HEK293 (cell line): Measurements from ENCODE around the gene TCF7L1.

Source experiments
- CTCF ChIA-PET: fragments of 350-600 bp; formaldehyde crosslinking; extraction: SDS; loops from one replicate; lab custom pipeline; 2021; ENCODE audit warnings: antibody characterized with exemption; lab: Yijun Ruan, JAX
- POLR2A ChIA-PET: fragments of 300-600 bp; formaldehyde crosslinking; extraction: SDS; loops from one replicate; lab custom pipeline; 2020; ENCODE audit warnings: antibody characterized with exemption, inconsistent platforms; lab: Yijun Ruan, JAX
- H3K27ac ChIP-seq: fragments of 200-500 bp; sonication (Bioruptor generic); 2 replicates; pipeline ENCODE4 v1.5.1; 2014; ENCODE audit warnings: low read depth, low read length, control low read depth, inconsistent platforms; ENCODE audit errors: extremely low read depth
- H3K36me3 ChIP-seq, 2 experiments: fragments of 200-500 bp in 1 of 2; sonication (Bioruptor generic) in 1 of 2; 1 replicate in 1 of 2; 2 replicates in 1 of 2; pipeline ENCODE4 v1.5.1; 2014 to 2017; ENCODE audit warnings: inconsistent platforms in 2 of 2, low read length in 2 of 2; ENCODE audit not compliant: control insufficient read depth in 2 of 2, insufficient read depth in 1 of 2
- H3K4me1 ChIP-seq: fragments of 200-500 bp; sonication (Bioruptor generic); 2 replicates; pipeline ENCODE4 v1.5.1; 2014; ENCODE audit warnings: mild to moderate bottlenecking, low read length, inconsistent platforms; ENCODE audit not compliant: control insufficient read depth, insufficient read depth
- H3K4me3 ChIP-seq: 2 replicates; pipeline ENCODE4 v1.5.1; 2011; ENCODE audit warnings: low read depth, mild to moderate bottlenecking, control low read depth, low read length, moderate library complexity
- H3K9me3 ChIP-seq: fragments of 200-500 bp; sonication (Bioruptor generic); 2 replicates; pipeline ENCODE4 v1.5.1; 2014; ENCODE audit warnings: low read depth, low read length, inconsistent platforms; ENCODE audit not compliant: control insufficient read depth, insufficient read depth
- GLI2 ChIP-seq: fragments of 450-650 bp; formaldehyde crosslinking; IDR thresholded peaks from 2 replicates; pipeline ENCODE4; 2017; ENCODE audit warnings: missing biosample characterization, missing genetic modification characterization, low read depth, borderline replicate concordance
- KLF8 ChIP-seq: fragments of 450-650 bp; formaldehyde crosslinking; IDR thresholded peaks from 2 replicates; pipeline ENCODE4 v1.5.1; 2016; ENCODE audit warnings: missing biosample characterization, missing genetic modification characterization
- MZF1 ChIP-seq: fragments of 450-650 bp; formaldehyde crosslinking; IDR thresholded peaks from 2 replicates; pipeline ENCODE4 v1.5.1; 2017; ENCODE audit warnings: missing biosample characterization, missing genetic modification characterization, borderline replicate concordance
- REST ChIP-seq: fragments of 450-650 bp; formaldehyde crosslinking; IDR thresholded peaks from 2 replicates; pipeline ENCODE4 v1.5.1; 2016; ENCODE audit warnings: missing biosample characterization, missing genetic modification characterization
- SCRT1 ChIP-seq: fragments of 450-650 bp; formaldehyde crosslinking; IDR thresholded peaks from 2 replicates; pipeline ENCODE4 v1.5.1; 2016; ENCODE audit warnings: missing biosample characterization, missing genetic modification characterization, borderline replicate concordance
- TCF7L2 ChIP-seq: IDR thresholded peaks from 2 replicates; pipeline ENCODE4 v1.6.1; 2011; ENCODE audit warnings: low read depth, mild to moderate bottlenecking, inconsistent platforms, low read length, moderate library complexity, borderline replicate concordance
- TSHZ1 ChIP-seq: fragments of 450-650 bp; formaldehyde crosslinking; IDR thresholded peaks from 2 replicates; pipeline ENCODE4 v1.5.1; 2016; ENCODE audit warnings: missing biosample characterization, missing genetic modification characterization, borderline replicate concordance
- ZBTB7A ChIP-seq: fragments of 450-650 bp; formaldehyde crosslinking; IDR thresholded peaks from 2 replicates; pipeline ENCODE4 v1.5.1; 2016; ENCODE audit warnings: low read depth, missing biosample characterization, missing genetic modification characterization
- ZNF138 ChIP-seq: fragments of 450-650 bp; formaldehyde crosslinking; IDR thresholded peaks from 2 replicates; pipeline ENCODE4 v1.5.1; 2016; ENCODE audit warnings: missing biosample characterization, missing genetic modification characterization, borderline replicate concordance
- ZNF157 ChIP-seq: fragments of 450-650 bp; formaldehyde crosslinking; IDR thresholded peaks from 2 replicates; pipeline ENCODE4 v1.5.1; 2016; ENCODE audit warnings: missing biosample characterization, missing genetic modification characterization
- ZNF2 ChIP-seq: fragments of 450-650 bp; formaldehyde crosslinking; IDR thresholded peaks from 2 replicates; pipeline ENCODE4 v1.5.1; 2016; ENCODE audit warnings: missing biosample characterization, missing genetic modification characterization
- ZNF266 ChIP-seq: fragments of 450-650 bp; formaldehyde crosslinking; IDR thresholded peaks from 2 replicates; pipeline ENCODE4 v1.5.1; 2016; ENCODE audit warnings: missing biosample characterization, missing genetic modification characterization, low read depth
- ZNF404 ChIP-seq: fragments of 450-650 bp; formaldehyde crosslinking; IDR thresholded peaks from 2 replicates; pipeline ENCODE4 v1.5.1; 2017; ENCODE audit warnings: missing biosample characterization, missing genetic modification characterization
- ZNF501 ChIP-seq: fragments of 450-650 bp; formaldehyde crosslinking; IDR thresholded peaks from 2 replicates; pipeline ENCODE4 v1.5.1; 2016; ENCODE audit warnings: missing biosample characterization, missing genetic modification characterization
- ZNF610 ChIP-seq: fragments of 450-650 bp; formaldehyde crosslinking; IDR thresholded peaks from 2 replicates; pipeline ENCODE4 v1.5.1; 2016; ENCODE audit warnings: missing biosample characterization, missing genetic modification characterization, borderline replicate concordance
- ZNF623 ChIP-seq: fragments of 450-650 bp; formaldehyde crosslinking; IDR thresholded peaks from 2 replicates; pipeline ENCODE4 v1.5.1; 2016; ENCODE audit warnings: missing biosample characterization, missing genetic modification characterization
- ZNF664 ChIP-seq: fragments of 450-650 bp; formaldehyde crosslinking; IDR thresholded peaks from 2 replicates; pipeline ENCODE4 v1.5.1; 2016; ENCODE audit warnings: missing biosample characterization, missing genetic modification characterization
- ZNF692 ChIP-seq: fragments of 450-650 bp; formaldehyde crosslinking; IDR thresholded peaks from 2 replicates; pipeline ENCODE4 v1.5.1; 2016; ENCODE audit warnings: missing biosample characterization, missing genetic modification characterization
- ZNF791 ChIP-seq: fragments of 450-650 bp; formaldehyde crosslinking; IDR thresholded peaks from 2 replicates; pipeline ENCODE4 v1.5.1; 2016; ENCODE audit warnings: missing biosample characterization, missing genetic modification characterization
- ZSCAN23 ChIP-seq: fragments of 450-650 bp; formaldehyde crosslinking; IDR thresholded peaks from 2 replicates; pipeline ENCODE4 v1.5.1; 2016; ENCODE audit warnings: missing biosample characterization, missing genetic modification characterization
- TF ChIP-seq, protein P1 (sequence below): fragments of 450-650 bp; formaldehyde crosslinking; IDR thresholded peaks from 2 replicates; pipeline ENCODE4 v1.5.1; 2016; ENCODE audit warnings: missing biosample characterization, missing genetic modification characterization
- TF ChIP-seq, protein P2 (sequence below): fragments of 450-650 bp; formaldehyde crosslinking; IDR thresholded peaks from 2 replicates; pipeline ENCODE4 v1.5.1; 2016; ENCODE audit warnings: missing biosample characterization, missing genetic modification characterization

Gene TCF7L1

GRCh38 chr2:85353876-85354285 is 220.7 kb downstream of the TCF7L1 start (continued):
- TF ChIP-seq ZBTB7A (tag by site-specific recombination) = no peak
- TF ChIP-seq, protein P1, sequence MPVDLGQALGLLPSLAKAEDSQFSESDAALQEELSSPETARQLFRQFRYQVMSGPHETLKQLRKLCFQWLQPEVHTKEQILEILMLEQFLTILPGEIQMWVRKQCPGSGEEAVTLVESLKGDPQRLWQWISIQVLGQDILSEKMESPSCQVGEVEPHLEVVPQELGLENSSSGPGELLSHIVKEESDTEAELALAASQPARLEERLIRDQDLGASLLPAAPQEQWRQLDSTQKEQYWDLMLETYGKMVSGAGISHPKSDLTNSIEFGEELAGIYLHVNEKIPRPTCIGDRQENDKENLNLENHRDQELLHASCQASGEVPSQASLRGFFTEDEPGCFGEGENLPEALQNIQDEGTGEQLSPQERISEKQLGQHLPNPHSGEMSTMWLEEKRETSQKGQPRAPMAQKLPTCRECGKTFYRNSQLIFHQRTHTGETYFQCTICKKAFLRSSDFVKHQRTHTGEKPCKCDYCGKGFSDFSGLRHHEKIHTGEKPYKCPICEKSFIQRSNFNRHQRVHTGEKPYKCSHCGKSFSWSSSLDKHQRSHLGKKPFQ (tag by site-specific recombination) = no peak
- no peak for TF ChIP-seq ZNF623
- no peak for TF ChIP-seq ZNF2 (tag by site-specific recombination)
- no peak for TF ChIP-seq ZNF138
- no peak for TF ChIP-seq SCRT1
- TF ChIP-seq REST (tag by site-specific recombination) = no peak
- TF ChIP-seq MZF1 = 0 out of 2 replicates have a peak, but pooled peaks have one; percentile 12
- TF ChIP-seq, all 188 proteins: peak for 7

GRCh38 chr2:85354286-85355072 is 221.3 kb downstream of the TCF7L1 start, which contains the start of the genes ELMOD3 and RETSAT:
Gene ELMOD3 (plus strand): TSS chr2:85354769. CDS start chr2:85357199, 2,430 bp downstream.
Gene RETSAT (minus strand): TSS chr2:85354528. CDS start chr2:85354507, 21 bp downstream.
- Histone ChIP-seq H3K36me3 (peaks cover 30 to 57% of the 10 kb centered on the region in 2 experiments), H3K4me1 (no peaks in the 10 kb centered on the region; the same call in 1 of the 2 replicates), H3K4me3 (peak within 1 kb of the TSS; percentile 75), H3K27ac (peak within 1 kb of the TSS; percentile 66), H3K9me3 (no peaks in the 10 kb centered on the region)
- ChIA-PET CTCF (interaction anchor here (0.6 to 1.3 kb wide), 3 partner anchors 57 to 478 kb away, joined by 3 to 6 read pairs (median 3); no protein-coding TSS in a partner anchor), POLR2A (interaction anchor here (0.6 to 3.0 kb wide), 22 partner anchors 9 to 384 kb away, joined by 3 to 28 read pairs (median 6); partner anchors contain the start of genes C2orf68, GGCX, KCMF1 and MAT2A)
- peak; percentile 58; the same call in 1 of the 2 replicates for TF ChIP-seq ZNF692 (tag by site-specific recombination)
- TF ChIP-seq ZNF157 = no peak
- TF ChIP-seq ZNF610 (tag by site-specific recombination) = no peak
- TF ChIP-seq ZNF664 (tag by site-specific recombination) = no peak
- TF ChIP-seq KLF8 (tag by site-specific recombination) = 0 out of 2 replicates have a peak, but pooled peaks have one; percentile 53
- no peak for TF ChIP-seq ZSCAN23
- TF ChIP-seq TCF7L2 = no peak
- no peak for TF ChIP-seq ZNF404 (tag by site-specific recombination)
- TF ChIP-seq GLI2 (tag by site-specific recombination) = no peak
- TF ChIP-seq ZNF791 (tag by site-specific recombination) = no peak
- 0 out of 2 replicates have a peak, but pooled peaks have one; percentile 76 for TF ChIP-seq ZNF501
- TF ChIP-seq, protein P2, sequence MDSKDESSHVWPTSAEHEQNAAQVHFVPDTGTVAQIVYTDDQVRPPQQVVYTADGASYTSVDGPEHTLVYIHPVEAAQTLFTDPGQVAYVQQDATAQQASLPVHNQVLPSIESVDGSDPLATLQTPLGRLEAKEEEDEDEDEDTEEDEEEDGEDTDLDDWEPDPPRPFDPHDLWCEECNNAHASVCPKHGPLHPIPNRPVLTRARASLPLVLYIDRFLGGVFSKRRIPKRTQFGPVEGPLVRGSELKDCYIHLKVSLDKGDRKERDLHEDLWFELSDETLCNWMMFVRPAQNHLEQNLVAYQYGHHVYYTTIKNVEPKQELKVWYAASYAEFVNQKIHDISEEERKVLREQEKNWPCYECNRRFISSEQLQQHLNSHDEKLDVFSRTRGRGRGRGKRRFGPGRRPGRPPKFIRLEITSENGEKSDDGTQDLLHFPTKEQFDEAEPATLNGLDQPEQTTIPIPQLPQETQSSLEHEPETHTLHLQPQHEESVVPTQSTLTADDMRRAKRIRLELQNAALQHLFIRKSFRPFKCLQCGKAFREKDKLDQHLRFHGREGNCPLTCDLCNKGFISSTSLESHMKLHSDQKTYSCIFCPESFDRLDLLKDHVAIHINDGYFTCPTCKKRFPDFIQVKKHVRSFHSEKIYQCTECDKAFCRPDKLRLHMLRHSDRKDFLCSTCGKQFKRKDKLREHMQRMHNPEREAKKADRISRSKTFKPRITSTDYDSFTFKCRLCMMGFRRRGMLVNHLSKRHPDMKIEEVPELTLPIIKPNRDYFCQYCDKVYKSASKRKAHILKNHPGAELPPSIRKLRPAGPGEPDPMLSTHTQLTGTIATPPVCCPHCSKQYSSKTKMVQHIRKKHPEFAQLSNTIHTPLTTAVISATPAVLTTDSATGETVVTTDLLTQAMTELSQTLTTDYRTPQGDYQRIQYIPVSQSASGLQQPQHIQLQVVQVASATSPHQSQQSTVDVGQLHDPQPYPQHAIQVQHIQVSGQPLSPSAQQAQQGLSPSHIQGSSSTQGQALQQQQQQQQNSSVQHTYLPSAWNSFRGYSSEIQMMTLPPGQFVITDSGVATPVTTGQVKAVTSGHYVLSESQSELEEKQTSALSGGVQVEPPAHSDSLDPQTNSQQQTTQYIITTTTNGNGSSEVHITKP (tag by site-specific recombination) = peak; percentile 71
- no peak for TF ChIP-seq TSHZ1 (tag by site-specific recombination)
- no peak for TF ChIP-seq ZNF266 (tag by site-specific recombination)
